Cardiac ventricle fibroblast (primary cell): ENCODE data around the gene LRRC34. TPM values are rescaled to one million over a fixed set of nuclear protein-coding genes. Genes with fewer than 3 reads are reported as not detected.

Experiments used
- total RNA-seq: library from RNA; depleted of rRNA; stranded (reverse); fragments of >200 nt; gene quantifications from 2 replicates; pipeline ENCODE4 v1.2.3, GENCODE V29; 2015

LRRC34 gene
- 3.6 and 4.6 TPM in 2 replicates for total RNA-seq

GRCh38 chr3:169812332-169813235 is at the start of gene LRRC34, which contains the start of gene LRRIQ4:
Gene LRRC34, minus strand, starts transcription at chr3:169812904. Its CDS starts 356 bp downstream, at chr3:169812548.
Gene LRRIQ4, plus strand, starts transcription at chr3:169812870. Its CDS starts 9,052 bp downstream, at chr3:169821922.

GRCh38 chr3:169772897-169773816 is 39.5 kb downstream of the LRRC34 start, which contains the start of gene MYNN:
Gene MYNN, plus strand, starts transcription at chr3:169773396. Its CDS starts 900 bp downstream, at chr3:169774296.

GRCh38 chr3:169769287-169770181 is 43.2 kb downstream of the LRRC34 start, which contains the start of gene ACTRT3:
Gene ACTRT3, minus strand, starts transcription at chr3:169769561. Its CDS starts 41 bp downstream, at chr3:169769520.

GRCh38 chr3:169764882-169765612 is 47.7 kb downstream of the LRRC34 start, which contains the start of gene TERC:
Gene TERC, minus strand, starts transcription at chr3:169765060.

Other genes with a start within 250 kb of the LRRC34 start
- gene MECOM, start 149.2 kb downstream of the LRRC34 start, total RNA-seq: 23.3 and 28.0 TPM in 2 replicates
- gene TERC, start 47.8 kb downstream of the LRRC34 start, total RNA-seq: 179 and 259 TPM in 2 replicates
- gene ACTRT3, start 43.3 kb downstream of the LRRC34 start, total RNA-seq: 4.5 and 6.4 TPM in 2 replicates
- gene MYNN, start 39.5 kb downstream of the LRRC34 start, total RNA-seq: 8.8 and 9.7 TPM in 2 replicates
- gene LRRIQ4, start within 50 bp of the LRRC34 start, total RNA-seq: not detected in 2 replicates
- not detected in 2 replicates for gene LRRC31, start 57.0 kb upstream of the LRRC34 start, total RNA-seq
- not detected in 2 replicates for gene SAMD7, start 98.7 kb upstream of the LRRC34 start, total RNA-seq
- 32.6 and 37.0 TPM in 2 replicates for gene SEC62, start 153.9 kb upstream of the LRRC34 start, total RNA-seq
- 0.59 TPM in 1 of 2 replicates, not detected in the other for gene GPR160, start 225.1 kb upstream of the LRRC34 start, total RNA-seq